H9 (cell line): ENCODE data around the gene SMYD1. TPM values are rescaled to one million over a fixed set of nuclear protein-coding genes. Genes with fewer than 3 reads are reported as not detected.

ENCODE experiments used
- DNase-seq: peaks from one replicate; pipeline ENCODE4 v3.0.0-alpha.2; 2017
- H2AFZ ChIP-seq: one replicate; pipeline ENCODE4 v1.6.1; 2013; ENCODE audit warnings: mild to moderate bottlenecking, low read length, control low read depth, moderate library complexity
- H2AK5ac ChIP-seq: 2 replicates; pipeline ENCODE4 v1.6.1; 2013; ENCODE audit warnings: low read length, control low read depth, mixed read lengths; ENCODE audit not compliant: insufficient read length
- H2BK120ac ChIP-seq: one replicate; pipeline ENCODE4 v1.6.1; 2013; ENCODE audit warnings: low read depth, mild to moderate bottlenecking, low read length, control low read depth, inconsistent platforms; ENCODE audit not compliant: poor library complexity, severe bottlenecking
- H2BK12ac ChIP-seq: 2 replicates; pipeline ENCODE4 v1.6.1; 2013; ENCODE audit warnings: low read length, control low read depth, mixed read lengths, low read depth; ENCODE audit not compliant: insufficient read length
- H2BK15ac ChIP-seq: 2 replicates; pipeline ENCODE4 v1.6.1; 2013; ENCODE audit warnings: low read depth, low read length, control low read depth
- H2BK20ac ChIP-seq: one replicate; pipeline ENCODE4 v1.6.1; 2013; ENCODE audit warnings: low read depth, mild to moderate bottlenecking, low read length, control low read depth, inconsistent platforms; ENCODE audit not compliant: poor library complexity, severe bottlenecking
- H2BK5ac ChIP-seq: 2 replicates; pipeline ENCODE4 v1.6.1; 2013; ENCODE audit warnings: low read length, control low read depth, mixed read lengths; ENCODE audit not compliant: insufficient read length
- H3K14ac ChIP-seq: 2 replicates; pipeline ENCODE4 v1.6.1; 2013; ENCODE audit warnings: low read length, control low read depth; ENCODE audit not compliant: insufficient read depth
- H3K18ac ChIP-seq: 2 replicates; pipeline ENCODE4 v1.6.1; 2013; ENCODE audit warnings: low read depth, mild to moderate bottlenecking, mixed read lengths, low read length, control low read depth; ENCODE audit not compliant: insufficient read length
- H3K23ac ChIP-seq: 2 replicates; pipeline ENCODE4 v1.6.1; 2013; ENCODE audit warnings: low read length, control low read depth, mixed read lengths, low read depth; ENCODE audit not compliant: insufficient read length
- H3K23me2 ChIP-seq: 2 replicates; pipeline ENCODE4 v1.6.1; 2013; ENCODE audit warnings: low read depth, mild to moderate bottlenecking, mixed read lengths, low read length, control low read depth; ENCODE audit not compliant: insufficient read length, poor library complexity, severe bottlenecking
- H3K27ac ChIP-seq: 2 replicates; pipeline ENCODE4 v1.5.1; 2013; ENCODE audit warnings: low read length, control low read depth, mixed read lengths, low read depth; ENCODE audit not compliant: insufficient read length
- H3K27me3 ChIP-seq: 2 replicates; pipeline ENCODE4 v1.6.1; 2013; ENCODE audit warnings: low read length, control low read depth, inconsistent platforms; ENCODE audit not compliant: insufficient read depth
- H3K4ac ChIP-seq: 2 replicates; pipeline ENCODE4 v1.6.1; 2013; ENCODE audit warnings: low read depth, mild to moderate bottlenecking, control low read depth, inconsistent platforms, low read length, moderate library complexity
- H3K4me1 ChIP-seq: 2 replicates; pipeline ENCODE4 v1.6.1; 2013; ENCODE audit warnings: low read length, control low read depth, inconsistent platforms; ENCODE audit not compliant: insufficient read depth
- H3K4me2 ChIP-seq: 2 replicates; pipeline ENCODE4 v1.6.1; 2013; ENCODE audit warnings: low read length, control low read depth, mixed read lengths; ENCODE audit not compliant: insufficient read length, insufficient read depth
- H3K56ac ChIP-seq: 2 replicates; pipeline ENCODE4 v1.6.1; 2013; ENCODE audit warnings: low read depth, mild to moderate bottlenecking, mixed read lengths, low read length, control low read depth; ENCODE audit not compliant: insufficient read length
- H3K79me1 ChIP-seq: 2 replicates; pipeline ENCODE4 v1.6.1; 2013; ENCODE audit warnings: low read depth, mild to moderate bottlenecking, moderate library complexity, low read length, control low read depth, inconsistent platforms; ENCODE audit not compliant: insufficient read depth, poor library complexity, severe bottlenecking
- H3K79me2 ChIP-seq: 2 replicates; pipeline ENCODE4 v1.6.1; 2013; ENCODE audit warnings: low read length, control low read depth, inconsistent platforms; ENCODE audit not compliant: insufficient read depth
- H3K9ac ChIP-seq: 2 replicates; pipeline ENCODE4 v1.6.1; 2013; ENCODE audit warnings: low read length, control low read depth, mixed read lengths; ENCODE audit not compliant: insufficient read length; ENCODE audit errors: extremely low read depth
- H3K9me3 ChIP-seq: one replicate; pipeline ENCODE4 v1.6.1; 2013; ENCODE audit warnings: low read depth, low read length, inconsistent platforms; ENCODE audit not compliant: control insufficient read depth
- H3T11ph ChIP-seq: one replicate; pipeline ENCODE4 v1.6.1; 2013; ENCODE audit warnings: mild to moderate bottlenecking, low read length, control low read depth, inconsistent platforms
- H4K20me1 ChIP-seq: one replicate; pipeline ENCODE4 v1.6.1; 2013; ENCODE audit not compliant: control insufficient read depth, insufficient read length, insufficient read depth
- H4K5ac ChIP-seq: 2 replicates; pipeline ENCODE4 v1.6.1; 2013; ENCODE audit warnings: low read depth, mild to moderate bottlenecking, mixed read lengths, low read length, control low read depth; ENCODE audit not compliant: insufficient read length
- H4K8ac ChIP-seq: replicated peaks from 2 replicates; pipeline ENCODE4 v1.6.1; 2013; ENCODE audit warnings: low read length, control low read depth, mixed read lengths, low read depth; ENCODE audit not compliant: insufficient read length
- H4K91ac ChIP-seq: 2 replicates; pipeline ENCODE4 v1.6.1; 2013; ENCODE audit warnings: low read depth, mild to moderate bottlenecking, moderate library complexity, mixed read lengths, low read length, control low read depth; ENCODE audit not compliant: insufficient read length
- H3K27ac Mint-ChIP-seq, 3 experiments: 2 replicates in 2 of 3; 3 replicates in 1 of 3; pipeline ENCODE4 v1.8.0; 2020 to 2021; ENCODE audit warnings: mixed read lengths in 3 of 3, mild to moderate bottlenecking in 1 of 3, moderate library complexity in 1 of 3
- H3K27me3 Mint-ChIP-seq: 2 replicates; pipeline ENCODE4 v1.8.0; 2021; ENCODE audit warnings: low read depth, mild to moderate bottlenecking, moderate library complexity, mixed read lengths
- H3K36me3 Mint-ChIP-seq, 3 experiments: 2 replicates in 2 of 3; 3 replicates in 1 of 3; pipeline ENCODE4 v1.8.0; 2020 to 2021; ENCODE audit warnings: low read depth in 3 of 3, mixed read lengths in 3 of 3; ENCODE audit not compliant: insufficient read depth in 1 of 3
- H3K4me1 Mint-ChIP-seq, 2 experiments: 2 replicates each; pipeline ENCODE4 v1.8.0; 2020; ENCODE audit warnings: mixed read lengths in 2 of 2
- H3K4me3 Mint-ChIP-seq, 2 experiments: 2 replicates in 1 of 2; 3 replicates in 1 of 2; pipeline ENCODE4 v1.8.0; 2020 to 2021; ENCODE audit warnings: mild to moderate bottlenecking in 2 of 2, mixed read lengths in 2 of 2, moderate library complexity in 1 of 2
- H3K9me3 Mint-ChIP-seq, 2 experiments: 2 replicates in 1 of 2; 3 replicates in 1 of 2; pipeline ENCODE4 v1.8.0; 2020; ENCODE audit warnings: mild to moderate bottlenecking in 2 of 2, mixed read lengths in 2 of 2, moderate library complexity in 1 of 2
- CTCF ChIP-seq: fragments of 200-600 bp; sonication (generic); conservative IDR thresholded peaks from 3 replicates; pipeline ENCODE4 v1.8.0; 2021; ENCODE audit warnings: antibody characterized with exemption, mild to moderate bottlenecking
- WGBS: extraction: QIAGEN DNeasy Blood & Tissue Kit; methylation state at CpG from one replicate; pipeline ENCODE4 v1.1.7; 2013; ENCODE audit warnings: missing lambda C conversion rate, low lambda C conversion rate, mixed read lengths; ENCODE audit not compliant: insufficient read length; ENCODE audit errors: extremely low coverage; 5-methylcytosine and 5-hydroxymethylcytosine counted together
- total RNA-seq: library from RNA; stranded (reverse); gene quantifications from 2 replicates; pipeline ENCODE4 v1.2.1, GENCODE V29; 2021

The SMYD1 gene
- total RNA-seq, 1 experiment from 2014 or later = not detected

GRCh38 chr2:88114889-88115288 lies 47.3 kb downstream of the SMYD1 start:
- H3K4me3 Mint-ChIP-seq = no peak overlapping the region

More at GRCh38 chr2:88114889-88115288, 47.3 kb downstream of the SMYD1 start:
- Histone ChIP-seq H3K27me3 (no peaks in the 10 kb centered on the region; the same call in 1 of the 2 replicates), H3K79me1 (no peaks in the 10 kb centered on the region), H4K5ac (no peak overlapping the region), H4K8ac (no peak overlapping the region), H2BK15ac (no peak overlapping the region), H3K18ac (no peak overlapping the region), H3K27ac (no peak overlapping the region), H3K4me2 (no peak overlapping the region), H2BK12ac (no peak overlapping the region), H3K9ac (no peak overlapping the region), H3K9me3 (no peaks in the 10 kb centered on the region), H3K23me2 (no peaks in the 10 kb centered on the region), H3T11ph (no peak overlapping the region), H2AK5ac (no peak overlapping the region), H2AFZ (no peak overlapping the region), H2BK5ac (no peak overlapping the region), H4K91ac (no peak overlapping the region), H3K4me1 (no peaks in the 10 kb centered on the region), H3K14ac (no peak overlapping the region), H3K4ac (no peak overlapping the region), H3K79me2 (no peaks in the 10 kb centered on the region), H3K56ac (no peak overlapping the region), H3K23ac (no peak overlapping the region), H4K20me1 (no peaks in the 10 kb centered on the region), H2BK120ac (no peak overlapping the region), H2BK20ac (no peak overlapping the region)
- TF ChIP-seq CTCF = no peak
- no peaks in the 10 kb centered on the region; a peak in 1 of 7 replicates for H3K36me3 Mint-ChIP-seq
- H3K27me3 Mint-ChIP-seq = peaks cover 9% of the 10 kb centered on the region
- peaks cover 11% of the 10 kb centered on the region in 2 experiments for H3K4me1 Mint-ChIP-seq
- H3K27ac Mint-ChIP-seq = peak overlapping the region in 1 of 3 experiments; percentile 18; a peak in 1 of 7 replicates
- DNase-seq = no peak
- WGBS = no CpG with 5 or more reads among the region's 5 CpGs
- H3K9me3 Mint-ChIP-seq = no peaks in the 10 kb centered on the region
